ENCODE data around the gene TAAR2. TPM values are rescaled to one million over a fixed set of nuclear protein-coding genes. Genes with fewer than 3 reads are reported as not detected.

The TAAR2 gene, protein sequence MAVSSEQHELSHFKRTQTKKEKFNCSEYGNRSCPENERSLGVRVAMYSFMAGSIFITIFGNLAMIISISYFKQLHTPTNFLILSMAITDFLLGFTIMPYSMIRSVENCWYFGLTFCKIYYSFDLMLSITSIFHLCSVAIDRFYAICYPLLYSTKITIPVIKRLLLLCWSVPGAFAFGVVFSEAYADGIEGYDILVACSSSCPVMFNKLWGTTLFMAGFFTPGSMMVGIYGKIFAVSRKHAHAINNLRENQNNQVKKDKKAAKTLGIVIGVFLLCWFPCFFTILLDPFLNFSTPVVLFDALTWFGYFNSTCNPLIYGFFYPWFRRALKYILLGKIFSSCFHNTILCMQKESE
- total RNA-seq (not detected in 2 replicates), polyA plus RNA-seq (not detected in 2 replicates), polyA minus RNA-seq (not detected in 2 replicates), Bru-seq, nascent RNA (not detected), BruChase-seq, experiment 1, labeled RNA remaining after a 6-hour chase (not detected), BruChase-seq, experiment 2, labeled RNA remaining after a 2-hour chase (not detected)
- not detected in 2 replicates for polyA plus RNA-seq (2011; cell fraction: cytosol; rRNA removed)
- not detected in 2 replicates for polyA plus RNA-seq (2011; cell fraction: nucleus; rRNA removed)
- polyA plus RNA-seq (2012) = not detected in 2 replicates
- not detected for polyA minus RNA-seq (2011; cell fraction: cytosol; rRNA and poly(A)+ RNA removed)
- polyA minus RNA-seq (2011; cell fraction: nucleus; rRNA and poly(A)+ RNA removed) = not detected in 2 replicates
- long read RNA-seq = 0 reads

DNA sequence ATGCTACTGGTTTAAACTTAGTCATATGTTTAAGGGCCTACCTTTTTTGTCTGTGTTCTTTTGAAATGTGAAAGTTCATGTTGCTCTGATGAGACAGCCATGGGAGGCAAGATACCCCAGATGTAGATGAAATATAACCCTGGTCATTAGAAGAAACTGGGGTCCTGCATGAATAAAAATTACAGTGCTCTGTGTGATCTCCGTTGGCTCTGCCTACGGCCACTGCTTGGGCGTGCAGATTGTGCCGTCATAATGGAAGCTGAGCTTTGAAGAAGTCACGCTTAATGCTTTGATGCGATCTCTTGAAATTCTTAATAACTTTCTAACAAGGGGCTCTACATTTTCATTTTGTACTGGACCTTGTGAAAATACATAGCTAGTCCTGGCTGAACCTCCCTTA, at the start of gene TAAR2:
TSS of gene TAAR2 (minus strand) at position 101 of the 400 bp plus-strand sequence. CDS start at position 101, 0 bp downstream.
- no peaks in the 10 kb centered on the region for H3K9me3 ChIP-seq (replicated peaks; ENCODE audit: control insufficient read depth, insufficient read depth, low read length)
- CTCF ChIA-PET = no interaction called here
- BruUV-seq (replicated peaks) = no TSS peak
- POLR2A ChIA-PET = no interaction called here
- H3K4me2 ChIP-seq (ENCODE audit: insufficient read depth, low read length) = no peak within 1 kb of the TSS
- no peaks in the 10 kb centered on the region for H3K79me2 ChIP-seq (ENCODE audit: control insufficient read depth, insufficient read depth, low read length)
- H3K4me1 ChIP-seq (ENCODE audit: control insufficient read depth, extremely low read depth, insufficient read depth, low read length) = no peaks in the 10 kb centered on the region
- H2AFZ ChIP-seq (ENCODE audit: low read depth, low read length) = no peak within 1 kb of the TSS
- no peaks in the 10 kb centered on the region for H3K9me1 ChIP-seq (replicated peaks; ENCODE audit: control insufficient read depth, extremely low read depth, insufficient read depth, low read length)
- H4K20me1 ChIP-seq (replicated peaks; ENCODE audit: control insufficient read depth, extremely low read depth, insufficient read depth, low read length) = no peaks in the 10 kb centered on the region
- TF ChIP-seq, protein P1, sequence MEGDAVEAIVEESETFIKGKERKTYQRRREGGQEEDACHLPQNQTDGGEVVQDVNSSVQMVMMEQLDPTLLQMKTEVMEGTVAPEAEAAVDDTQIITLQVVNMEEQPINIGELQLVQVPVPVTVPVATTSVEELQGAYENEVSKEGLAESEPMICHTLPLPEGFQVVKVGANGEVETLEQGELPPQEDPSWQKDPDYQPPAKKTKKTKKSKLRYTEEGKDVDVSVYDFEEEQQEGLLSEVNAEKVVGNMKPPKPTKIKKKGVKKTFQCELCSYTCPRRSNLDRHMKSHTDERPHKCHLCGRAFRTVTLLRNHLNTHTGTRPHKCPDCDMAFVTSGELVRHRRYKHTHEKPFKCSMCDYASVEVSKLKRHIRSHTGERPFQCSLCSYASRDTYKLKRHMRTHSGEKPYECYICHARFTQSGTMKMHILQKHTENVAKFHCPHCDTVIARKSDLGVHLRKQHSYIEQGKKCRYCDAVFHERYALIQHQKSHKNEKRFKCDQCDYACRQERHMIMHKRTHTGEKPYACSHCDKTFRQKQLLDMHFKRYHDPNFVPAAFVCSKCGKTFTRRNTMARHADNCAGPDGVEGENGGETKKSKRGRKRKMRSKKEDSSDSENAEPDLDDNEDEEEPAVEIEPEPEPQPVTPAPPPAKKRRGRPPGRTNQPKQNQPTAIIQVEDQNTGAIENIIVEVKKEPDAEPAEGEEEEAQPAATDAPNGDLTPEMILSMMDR (IDR thresholded peaks at IDR 0.05; ENCODE audit: extremely low read depth in 1 of 2, insufficient read depth in 1 of 2, low read depth in 1 of 2, low read length in 2 of 2) = no peak
- TF ChIP-seq MYC (IDR thresholded peaks at IDR 0.05; ENCODE audit: low read depth, low read length) = no peak
- no peak for TF ChIP-seq POLR2A (IDR thresholded peaks at IDR 0.05; ENCODE audit: low read depth, low read length)
- TF ChIP-seq FOS (IDR thresholded peaks at IDR 0.05; ENCODE audit: borderline replicate concordance, insufficient read depth, low read length) = no peak
- TF ChIP-seq, protein P2, sequence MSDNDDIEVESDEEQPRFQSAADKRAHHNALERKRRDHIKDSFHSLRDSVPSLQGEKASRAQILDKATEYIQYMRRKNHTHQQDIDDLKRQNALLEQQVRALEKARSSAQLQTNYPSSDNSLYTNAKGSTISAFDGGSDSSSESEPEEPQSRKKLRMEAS (IDR thresholded peaks at IDR 0.05; ENCODE audit: insufficient read depth, insufficient read length) = no peak
- TF ChIP-seq POLR2AphosphoS5 (IDR thresholded peaks at IDR 0.05; ENCODE audit: insufficient read depth, low read depth, low read length) = no peak
- TF ChIP-seq JUN (IDR thresholded peaks at IDR 0.05; ENCODE audit: borderline replicate concordance, insufficient read depth, insufficient read length, low read depth) = no peak
- TF ChIP-seq GATA2 (IDR thresholded peaks at IDR 0.05; ENCODE audit: insufficient read depth, insufficient read length, low read depth, low read length) = no peak
- no peak for TF ChIP-seq EZH2 (IDR thresholded peaks at IDR 0.05; ENCODE audit: borderline replicate concordance, low read depth, low read length, severe bottlenecking)
- DNase-seq (ENCODE audit: low read depth, low spot score) (no peak), FAIRE-seq (no peak)
- H3K9ac ChIP-seq (replicated peaks; ENCODE audit: extremely low read depth, insufficient read depth, low read length) = no peak within 1 kb of the TSS
- no peaks in the 10 kb centered on the region for H3K36me3 ChIP-seq (ENCODE audit: control insufficient read depth in 2 of 2, extremely low read depth in 1 of 2, insufficient read depth in 2 of 2, low read length in 2 of 2)
- dilution Hi-C loops (cut with MboI; ENCODE audit: extremely low pct_ligation_motif_present, low sequenced_read_pairs) = no loop called here
- intact Hi-C loops (cut with micrococcal nuclease) = no loop called here
- no peak within 1 kb of the TSS for H3K4me3 ChIP-seq (replicated peaks in 1 of 3; ENCODE audit: insufficient read depth in 1 of 3, low read depth in 1 of 3, low read length in 3 of 3)
- H3K27ac ChIP-seq (ENCODE audit: insufficient read depth, low read depth, low read length) = no peak within 1 kb of the TSS
- H3K27me3 ChIP-seq (ENCODE audit: control insufficient read depth in 2 of 2, insufficient read depth in 2 of 2, low read length in 2 of 2) = no peaks in the 10 kb centered on the region
